ENCODE results near the gene HOXC11. TPM values are rescaled to one million over a fixed set of nuclear protein-coding genes. Genes with fewer than 3 reads are reported as not detected.

HOXC11 gene
- total RNA-seq, 4 donors from 2014 or later, result not detected

- intact Hi-C loops (cut with DNase I), result no loop called here
These were observed 53.9 kb downstream of the HOXC11 start for GRCh38 chr12:54026640-54027441.

More at GRCh38 chr12:54026640-54027441, 53.9 kb downstream of the HOXC11 start:
- H3K4me1 ChIP-seq, result peaks cover 0 to 36% (median 0%) of the 10 kb centered on the region in 3 donors
- H3K9me3 ChIP-seq, result no peaks in the 10 kb centered on the region
- no peak overlapping the region for H3K4me3 ChIP-seq
- no peak for DNase-seq
- WGBS, 2 donors, result 41 to 46% methylated on average over 20 of the region's 22 CpGs
- peaks cover 0 to 100% (median 26%) of the 10 kb centered on the region in 4 donors for H3K27me3 ChIP-seq
- TF ChIP-seq POLR2A (IDR thresholded peaks at IDR 0.05) (no peak), CTCF (IDR thresholded peaks at IDR 0.05) (no peak)
- no peaks in the 10 kb centered on the region for H3K36me3 ChIP-seq
- no peak overlapping the region for H3K27ac ChIP-seq

Small RNA genes within 50 kb of the gene (small RNA-seq; reads per million reads assigned to genes)
- gene AC012531.3 (0 reads per million in 4 donors), gene AC012531.4 (0 reads per million in 4 donors), gene MIR196A2 (0.21 to 1.9 (median 0.95) reads per million in 4 donors), gene RF01905 (0 reads per million in 4 donors), gene RF01906 (0 reads per million in 4 donors)

Other genes starting within 250 kb of the HOXC11 start
- 100 to 1,000 TPM in 1 of 4 donors, 10 to 100 TPM in 3; 29.5 to 159 (median 52.2) TPM for gene CALCOCO1, start 245.7 kb upstream of the HOXC11 start, total RNA-seq
- gene CISTR, start 221.1 kb upstream of the HOXC11 start, total RNA-seq, result not detected
- gene HOXC13, start 34.3 kb upstream of the HOXC11 start, total RNA-seq, result under 1 TPM in 1 of 4 donors, not detected in 3; 0.83 TPM
- not detected for gene HOXC12, start 18.2 kb upstream of the HOXC11 start, total RNA-seq
- not detected for gene HOTAIR, start 1.8 kb downstream of the HOXC11 start, total RNA-seq
- gene HOXC10, start 12.0 kb downstream of the HOXC11 start, total RNA-seq, result 1 to 10 TPM in 1 of 4 donors, under 1 TPM in 1, not detected in 2; 0.31 to 1.3 TPM
- 1 to 10 TPM in 1 of 4 donors, not detected in 3; 1.5 TPM for gene HOXC9, start 27.0 kb downstream of the HOXC11 start, total RNA-seq
- gene HOXC8, start 35.9 kb downstream of the HOXC11 start, total RNA-seq, result under 1 TPM in 1 of 4 donors, not detected in 3; 0.70 TPM
- 1 to 10 TPM in 1 of 4 donors, under 1 TPM in 2, not detected in 1; 0.21 to 1.1 (median 0.30) TPM for gene HOXC6, start 55.3 kb downstream of the HOXC11 start, total RNA-seq
- gene HOXC5, start 59.9 kb downstream of the HOXC11 start, total RNA-seq, result 1 to 10 TPM in 1 of 4 donors, under 1 TPM in 1, not detected in 2; 0.31 to 1.1 TPM
- 1 to 10 TPM; 1.1 to 3.1 (median 1.3) TPM for gene HOXC4, start 80.7 kb downstream of the HOXC11 start, total RNA-seq
- gene SMUG1, start 215.9 kb downstream of the HOXC11 start, total RNA-seq, result 10 to 100 TPM; 30.5 to 44.1 (median 38.7) TPM

All from esophagus squamous epithelium (tissue), 5 donors.